ENCODE results near the gene FBXW11. TPM values are rescaled to one million over a fixed set of nuclear protein-coding genes. Genes with fewer than 3 reads are reported as not detected.
"Not testable (repeated sequence)": the region's sequence is repeated elsewhere in the genome, so short reads cannot be mapped to it uniquely, and the experiment has no call there.

Gene FBXW11
- total RNA-seq, 2 experiments from 2014 or later = 35.4 to 37.7 TPM

GRCh38 chr5:172044631-172045314 lies 38.3 kb upstream of the FBXW11 start:
- ATAC-seq (ENCODE audit: low read depth) (no peak), DNase-seq (no peak)
- H3K27ac Mint-ChIP-seq = no peak overlapping the region
- H3K4me3 Mint-ChIP-seq = no peak overlapping the region
- H3K9me3 Mint-ChIP-seq = no peaks in the 10 kb centered on the region
- H3K4me1 Mint-ChIP-seq = peaks cover 6% of the 10 kb centered on the region
- peaks cover 24% of the 10 kb centered on the region for H3K36me3 Mint-ChIP-seq
- no peaks in the 10 kb centered on the region for H3K27me3 Mint-ChIP-seq
- POLR2A ChIA-PET = no interaction called here

GRCh38 chr5:172043865-172044264 lies 37.4 kb upstream of the FBXW11 start:
- H3K36me3 Mint-ChIP-seq = peaks cover 19% of the 10 kb centered on the region
- no peaks in the 10 kb centered on the region for H3K9me3 Mint-ChIP-seq
- no peak overlapping the region for H3K27ac Mint-ChIP-seq
- H3K4me1 Mint-ChIP-seq = peaks cover 5% of the 10 kb centered on the region
- H3K27me3 Mint-ChIP-seq = no peaks in the 10 kb centered on the region
- DNase-seq (no peak), ATAC-seq (ENCODE audit: low read depth) (no peak)
- H3K4me3 Mint-ChIP-seq = no peak overlapping the region
- POLR2A ChIA-PET = no interaction called here

DNA sequence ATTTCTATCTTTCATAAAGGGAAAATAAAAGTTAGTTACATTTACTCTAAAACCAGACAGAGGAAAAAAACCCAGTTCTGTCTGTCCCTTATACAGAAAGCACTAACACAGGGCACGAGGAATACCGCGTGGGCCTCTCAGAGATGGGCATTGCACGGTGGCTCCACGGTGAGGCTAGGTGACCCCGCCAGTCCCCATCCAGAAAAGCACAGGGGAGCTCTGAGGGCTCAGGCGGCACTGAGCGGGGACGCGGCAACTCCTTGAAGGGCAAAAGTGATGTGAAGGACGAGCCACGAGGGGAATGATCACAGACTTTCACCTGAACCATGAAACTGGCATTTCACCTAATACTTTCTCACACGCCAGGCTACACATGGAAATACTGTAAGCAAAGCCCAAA lies 35.7 kb upstream of the FBXW11 start:
- Mint-ChIP-seq H3K27ac (no peak overlapping the region), H3K36me3 (peaks cover 19% of the 10 kb centered on the region), H3K27me3 (no peaks in the 10 kb centered on the region), H3K9me3 (no peaks in the 10 kb centered on the region), H3K4me3 (no peak overlapping the region), H3K4me1 (peaks cover 5% of the 10 kb centered on the region)
- DNase-seq (no peak), ATAC-seq (ENCODE audit: low read depth) (no peak)
- POLR2A ChIA-PET = no interaction called here

DNA sequence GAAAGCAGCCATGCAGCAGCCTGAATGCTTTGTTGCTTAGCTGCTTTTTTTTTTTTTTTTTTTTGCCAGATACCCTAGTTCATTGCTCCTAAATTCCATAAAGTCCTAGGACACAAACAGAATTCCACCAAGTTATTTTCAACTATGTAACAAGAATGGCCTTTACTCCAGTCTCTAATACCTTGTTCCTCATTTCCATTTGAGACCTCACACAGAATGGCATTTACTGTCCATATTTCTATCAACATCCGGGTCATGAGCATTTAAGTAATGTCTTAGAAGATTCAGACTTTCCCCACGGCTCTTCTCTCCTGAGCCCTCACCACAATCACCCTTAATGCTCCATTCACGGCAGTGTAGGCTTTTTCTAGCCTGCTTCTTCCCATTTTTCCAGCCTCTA lies 31.7 kb upstream of the FBXW11 start:
- no peak overlapping the region for H3K27ac Mint-ChIP-seq
- H3K4me3 Mint-ChIP-seq = no peak overlapping the region
- POLR2A ChIA-PET = interaction anchor here (0.7 kb wide), 1 partner anchor 261 kb away, joined by 6 read pairs; no protein-coding TSS in a partner anchor
- H3K4me1 Mint-ChIP-seq = peaks cover 12% of the 10 kb centered on the region
- no peak for ATAC-seq (ENCODE audit: low read depth)
- H3K27me3 Mint-ChIP-seq = no peaks in the 10 kb centered on the region
- no peak for DNase-seq
- H3K9me3 Mint-ChIP-seq = peaks cover 1% of the 10 kb centered on the region
- H3K36me3 Mint-ChIP-seq = peaks cover 9% of the 10 kb centered on the region

- ATAC-seq (ENCODE audit: low read depth) (peak; percentile 56), DNase-seq (no peak)
- Mint-ChIP-seq H3K4me3 (no peak overlapping the region), H3K36me3 (peaks cover 18% of the 10 kb centered on the region), H3K4me1 (peaks cover 11% of the 10 kb centered on the region), H3K27ac (peak overlapping the region; percentile 19), H3K27me3 (no peaks in the 10 kb centered on the region), H3K9me3 (peaks cover 10% of the 10 kb centered on the region)
- POLR2A ChIA-PET = no interaction called here
Measured at GRCh38 chr5:172035049-172035448, 28.6 kb upstream of the FBXW11 start.

GRCh38 chr5:172031894-172032461 lies 25.5 kb upstream of the FBXW11 start:
- no peak overlapping the region for H3K4me3 Mint-ChIP-seq
- peaks cover 7% of the 10 kb centered on the region for H3K4me1 Mint-ChIP-seq
- ATAC-seq (ENCODE audit: low read depth) (no peak), DNase-seq (no peak)
- no peak overlapping the region for H3K27ac Mint-ChIP-seq
- no peaks in the 10 kb centered on the region for H3K27me3 Mint-ChIP-seq
- peaks cover 10% of the 10 kb centered on the region for H3K9me3 Mint-ChIP-seq
- POLR2A ChIA-PET = no interaction called here
- H3K36me3 Mint-ChIP-seq = peaks cover 9% of the 10 kb centered on the region

DNA sequence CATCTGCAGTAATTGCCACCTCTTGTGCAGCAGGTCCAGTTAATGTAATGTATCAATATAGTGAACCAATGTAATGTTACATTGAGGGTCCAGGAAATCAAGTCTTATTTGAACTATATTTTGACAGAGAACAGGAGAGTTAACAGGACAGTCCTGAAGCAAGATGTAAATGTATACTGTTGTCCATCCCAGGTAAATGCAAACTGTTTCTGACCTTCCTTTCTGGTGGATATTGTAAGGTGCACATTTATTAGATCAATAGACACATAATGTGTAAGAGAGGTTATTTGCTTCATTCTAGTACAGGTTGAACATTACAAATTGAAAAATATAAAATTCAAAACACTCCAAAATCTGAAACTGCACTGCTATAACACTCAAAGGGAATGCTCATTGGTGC lies 23.4 kb upstream of the FBXW11 start:
- DNase-seq (no peak), ATAC-seq (ENCODE audit: low read depth) (no peak)
- no peak overlapping the region for H3K4me3 Mint-ChIP-seq
- H3K9me3 Mint-ChIP-seq = peaks cover 10% of the 10 kb centered on the region
- POLR2A ChIA-PET = no interaction called here
- H3K4me1 Mint-ChIP-seq = peaks cover 2% of the 10 kb centered on the region
- no peaks in the 10 kb centered on the region for H3K27me3 Mint-ChIP-seq
- H3K36me3 Mint-ChIP-seq = peaks cover 9% of the 10 kb centered on the region
- H3K27ac Mint-ChIP-seq = no peak overlapping the region

GRCh38 chr5:172028167-172028566 lies 21.7 kb upstream of the FBXW11 start:
- ATAC-seq (ENCODE audit: low read depth) (no peak), DNase-seq (no peak)
- Mint-ChIP-seq H3K4me1 (no peaks in the 10 kb centered on the region), H3K9me3 (peaks cover 9% of the 10 kb centered on the region), H3K27me3 (no peaks in the 10 kb centered on the region), H3K36me3 (peaks cover 9% of the 10 kb centered on the region), H3K27ac (no peak overlapping the region), H3K4me3 (no peak overlapping the region)
- POLR2A ChIA-PET = no interaction called here

- H3K4me1 Mint-ChIP-seq; H3K27ac Mint-ChIP-seq; POLR2A ChIA-PET; H3K4me3 Mint-ChIP-seq; H3K36me3 Mint-ChIP-seq; H3K27me3 Mint-ChIP-seq; H3K9me3 Mint-ChIP-seq; DNase-seq; ATAC-seq (ENCODE audit: low read depth): not testable (repeated sequence)
Measured at GRCh38 chr5:172020110-172020786, 13.8 kb upstream of the FBXW11 start.

DNA sequence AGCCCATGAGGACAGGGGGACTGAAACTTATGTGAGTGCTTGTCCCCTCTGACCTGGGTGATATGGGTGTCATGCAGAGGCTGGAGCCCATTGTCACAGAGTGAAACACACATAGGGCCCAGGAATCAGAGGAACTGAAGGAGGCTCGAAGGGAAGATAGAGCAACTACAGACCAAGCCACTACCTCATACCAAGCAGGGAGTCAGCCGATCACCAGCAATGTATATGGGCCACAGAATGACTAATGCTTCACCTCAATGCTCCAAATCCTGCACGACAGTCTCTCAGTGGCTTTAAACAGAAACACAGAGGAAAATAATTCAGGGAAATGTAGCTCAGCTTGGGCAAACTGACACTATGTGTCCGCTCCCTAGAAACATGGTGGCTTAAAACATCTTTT lies 8.9 kb upstream of the FBXW11 start:
- Mint-ChIP-seq H3K36me3 (no peaks in the 10 kb centered on the region), H3K4me1 (peaks cover under 1% of the 10 kb centered on the region), H3K27me3 (no peaks in the 10 kb centered on the region), H3K4me3 (no peak overlapping the region), H3K9me3 (no peaks in the 10 kb centered on the region), H3K27ac (no peak overlapping the region)
- ATAC-seq (ENCODE audit: low read depth) (no peak), DNase-seq (no peak)
- POLR2A ChIA-PET = interaction anchor here (0.9 kb wide), 1 partner anchor 8 kb away, joined by 3 read pairs; no protein-coding TSS in a partner anchor

DNA sequence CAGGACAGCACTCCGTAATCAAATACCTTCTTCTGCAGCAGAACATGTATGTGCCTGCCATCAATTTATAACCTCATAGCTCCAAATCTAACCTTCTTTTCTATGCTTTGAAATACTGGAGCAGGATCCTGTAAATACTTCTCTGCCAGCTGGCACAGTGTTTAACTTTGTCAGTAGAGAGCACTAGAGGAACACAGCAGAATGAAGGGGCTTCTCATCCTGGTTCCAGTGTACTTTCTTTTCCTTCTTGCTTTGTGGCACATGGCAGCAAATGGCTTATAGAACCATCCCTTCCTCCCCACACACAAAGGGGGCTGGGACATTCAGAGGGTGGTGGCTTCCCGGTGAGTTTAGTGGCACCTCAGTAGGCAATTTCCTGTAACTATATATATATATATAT lies 3.8 kb upstream of the FBXW11 start:
- H3K27me3 Mint-ChIP-seq = no peaks in the 10 kb centered on the region
- DNase-seq (no peak), ATAC-seq (ENCODE audit: low read depth) (no peak)
- H3K9me3 Mint-ChIP-seq = no peaks in the 10 kb centered on the region
- H3K4me1 Mint-ChIP-seq = peaks cover 16% of the 10 kb centered on the region
- no peak overlapping the region for H3K4me3 Mint-ChIP-seq
- no peaks in the 10 kb centered on the region for H3K36me3 Mint-ChIP-seq
- no peak overlapping the region for H3K27ac Mint-ChIP-seq
- POLR2A ChIA-PET = no interaction called here

DNA sequence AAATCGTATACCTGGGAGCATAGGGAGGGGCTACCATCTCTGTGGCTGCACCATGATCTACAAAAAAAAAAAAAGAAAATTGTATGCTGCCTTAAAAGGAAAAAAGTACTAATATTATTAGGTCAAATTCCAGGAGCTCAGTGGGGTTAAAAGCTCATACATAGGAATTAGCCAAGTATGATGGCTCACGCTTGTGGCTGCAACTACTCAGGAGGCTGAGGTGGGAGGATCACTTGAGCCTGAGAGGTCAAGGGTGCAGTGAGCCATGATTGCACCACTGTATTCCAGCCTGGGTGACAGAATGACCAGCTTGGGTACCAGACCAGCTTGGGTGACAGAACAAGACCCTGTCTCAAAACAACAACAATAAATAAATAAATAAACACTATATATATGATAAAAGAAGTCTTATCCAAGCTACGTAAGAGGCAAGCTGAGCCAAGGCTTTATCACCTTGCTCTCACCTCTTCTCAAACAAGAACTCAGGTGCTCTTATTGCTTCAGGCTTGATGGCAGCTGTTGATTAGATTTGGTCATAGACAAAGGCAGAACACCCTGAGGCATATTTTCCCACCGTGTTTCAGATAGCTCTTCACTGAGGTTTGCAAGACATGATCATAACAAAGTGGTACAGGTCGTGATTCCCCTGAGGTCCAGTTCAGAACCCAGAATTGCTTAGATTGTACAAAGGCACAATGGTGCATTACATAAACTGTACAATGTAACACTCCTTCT lies 3.3 kb upstream of the FBXW11 start:
- POLR2A ChIA-PET = no interaction called here
- Mint-ChIP-seq H3K9me3 (no peaks in the 10 kb centered on the region), H3K27ac (no peak overlapping the region), H3K36me3 (no peaks in the 10 kb centered on the region), H3K4me1 (peaks cover 21% of the 10 kb centered on the region), H3K27me3 (no peaks in the 10 kb centered on the region), H3K4me3 (no peak overlapping the region)
- ATAC-seq (ENCODE audit: low read depth) = no peak
- DNase-seq = no peak

DNA sequence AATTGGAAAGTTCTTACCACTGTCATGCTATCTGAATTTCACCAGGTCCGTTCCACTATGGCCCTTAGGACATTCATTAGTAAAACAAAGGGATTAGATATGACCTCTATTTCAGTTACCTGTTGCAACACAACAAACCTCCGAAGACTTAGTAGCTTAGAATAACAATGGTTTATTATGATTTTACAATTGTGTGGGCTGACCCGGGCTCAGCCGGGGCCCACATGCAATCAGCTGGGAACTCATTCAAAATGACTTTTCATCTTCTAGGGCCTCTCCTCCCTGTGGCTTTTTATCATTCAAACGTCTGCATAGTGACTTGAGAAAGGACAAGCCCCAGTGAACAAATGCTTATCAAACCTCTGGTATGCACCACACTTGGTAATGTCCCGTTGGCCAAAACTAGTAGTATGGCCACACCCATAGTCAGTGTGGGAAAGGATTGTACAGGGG lies 2.3 kb upstream of the FBXW11 start:
- peaks cover 25% of the 10 kb centered on the region for H3K4me1 Mint-ChIP-seq
- H3K4me3 Mint-ChIP-seq = no peak overlapping the region
- H3K27me3 Mint-ChIP-seq = no peaks in the 10 kb centered on the region
- no peak for DNase-seq
- H3K27ac Mint-ChIP-seq = no peak overlapping the region
- H3K36me3 Mint-ChIP-seq = no peaks in the 10 kb centered on the region
- POLR2A ChIA-PET = interaction anchor here (0.7 kb wide), 1 partner anchor 1029 kb away, joined by 3 read pairs; no protein-coding TSS in a partner anchor
- no peaks in the 10 kb centered on the region for H3K9me3 Mint-ChIP-seq
- ATAC-seq (ENCODE audit: low read depth) = no peak
